Muscle layer of colon (tissue), 2 donors: ENCODE data around the gene PRR16.

Experiments
- H3K27ac ChIP-seq: one replicate; pipeline ENCODE4 v1.7.0; 2013; ENCODE audit warnings: low read depth, mild to moderate bottlenecking, low read length, moderate library complexity
- H3K27me3 ChIP-seq, 2 donors: one replicate each; pipeline ENCODE4 v1.7.0; 2013; ENCODE audit warnings: low read length in 2 of 2, mild to moderate bottlenecking in 2 of 2; ENCODE audit not compliant: insufficient read depth in 2 of 2, control insufficient read depth in 1 of 2
- H3K36me3 ChIP-seq: one replicate; pipeline ENCODE4 v1.7.0; 2013; ENCODE audit warnings: mild to moderate bottlenecking, low read length; ENCODE audit not compliant: insufficient read depth
- H3K4me1 ChIP-seq: one replicate; pipeline ENCODE4 v1.7.0; 2013; ENCODE audit warnings: mild to moderate bottlenecking, low read length; ENCODE audit not compliant: insufficient read depth
- H3K4me3 ChIP-seq, 2 donors: one replicate each; pipeline ENCODE4 v1.7.0; 2013; ENCODE audit warnings: low read length in 2 of 2, low read depth in 1 of 2, mild to moderate bottlenecking in 1 of 2, moderate library complexity in 1 of 2
- H3K9ac ChIP-seq: one replicate; pipeline ENCODE4 v1.7.0; 2013; ENCODE audit warnings: low read length
- H3K9me3 ChIP-seq: one replicate; pipeline ENCODE4 v1.7.0; 2013; ENCODE audit warnings: mild to moderate bottlenecking, low read length
- donor health status: abdominal sarcoma.
- donor health status: Adenocarcinoma of cecum.

The PRR16 gene

GRCh38 chr5:120615967-120616645 lies 152.0 kb downstream of the PRR16 start:
- no peaks in the 10 kb centered on the region for H3K27me3 ChIP-seq
- H3K9ac ChIP-seq = no peak overlapping the region
- no peaks in the 10 kb centered on the region for H3K4me1 ChIP-seq
- no peaks in the 10 kb centered on the region for H3K36me3 ChIP-seq
- H3K4me3 ChIP-seq = no peak overlapping the region
- no peaks in the 10 kb centered on the region for H3K9me3 ChIP-seq
- no peak overlapping the region for H3K27ac ChIP-seq

GRCh38 chr5:120621339-120621738 lies 157.2 kb downstream of the PRR16 start:
- Histone ChIP-seq H3K4me1 (no peaks in the 10 kb centered on the region), H3K9ac (no peak overlapping the region), H3K4me3 (no peak overlapping the region), H3K27ac (no peak overlapping the region), H3K27me3 (no peaks in the 10 kb centered on the region), H3K9me3 (no peaks in the 10 kb centered on the region), H3K36me3 (no peaks in the 10 kb centered on the region)

GRCh38 chr5:120624021-120624563 lies 160.0 kb downstream of the PRR16 start:
- Histone ChIP-seq H3K4me1 (no peaks in the 10 kb centered on the region), H3K27me3 (no peaks in the 10 kb centered on the region), H3K27ac (no peak overlapping the region), H3K9me3 (no peaks in the 10 kb centered on the region), H3K36me3 (no peaks in the 10 kb centered on the region), H3K4me3 (no peak overlapping the region), H3K9ac (no peak overlapping the region)

GRCh38 chr5:120628156-120628555 lies 164.1 kb downstream of the PRR16 start:
- no peaks in the 10 kb centered on the region for H3K36me3 ChIP-seq

GRCh38 chr5:120630550-120630949 lies 166.4 kb downstream of the PRR16 start:
- Histone ChIP-seq H3K4me3 (no peak overlapping the region), H3K27ac (no peak overlapping the region), H3K4me1 (no peaks in the 10 kb centered on the region), H3K27me3 (no peaks in the 10 kb centered on the region), H3K36me3 (no peaks in the 10 kb centered on the region), H3K9me3 (no peaks in the 10 kb centered on the region), H3K9ac (no peak overlapping the region)

More at GRCh38 chr5:120628156-120628555, 164.1 kb downstream of the PRR16 start:
- Histone ChIP-seq H3K4me1 (no peaks in the 10 kb centered on the region), H3K27ac (no peak overlapping the region), H3K27me3 (no peaks in the 10 kb centered on the region), H3K4me3 (no peak overlapping the region), H3K9ac (no peak overlapping the region), H3K9me3 (no peaks in the 10 kb centered on the region)

GRCh38 chr5:120631611-120632010 lies 167.5 kb downstream of the PRR16 start:
- no peaks in the 10 kb centered on the region for H3K36me3 ChIP-seq
- H3K27ac ChIP-seq = no peak overlapping the region
- no peak overlapping the region for H3K4me3 ChIP-seq
- no peak overlapping the region for H3K9ac ChIP-seq
- H3K27me3 ChIP-seq = no peaks in the 10 kb centered on the region
- no peaks in the 10 kb centered on the region for H3K9me3 ChIP-seq
- no peaks in the 10 kb centered on the region for H3K4me1 ChIP-seq

- H3K9me3 ChIP-seq = no peaks in the 10 kb centered on the region
- H3K27ac ChIP-seq = no peak overlapping the region
- H3K27me3 ChIP-seq = no peaks in the 10 kb centered on the region
- no peaks in the 10 kb centered on the region for H3K4me1 ChIP-seq
- H3K36me3 ChIP-seq = no peaks in the 10 kb centered on the region
- no peak overlapping the region for H3K9ac ChIP-seq
- no peak overlapping the region for H3K4me3 ChIP-seq
These were observed 168.3 kb downstream of the PRR16 start for GRCh38 chr5:120632430-120632829.

GRCh38 chr5:120638449-120638848 lies 174.3 kb downstream of the PRR16 start:
- Histone ChIP-seq H3K36me3 (no peaks in the 10 kb centered on the region), H3K9me3 (no peaks in the 10 kb centered on the region), H3K4me1 (no peaks in the 10 kb centered on the region), H3K27ac (no peak overlapping the region), H3K4me3 (no peak overlapping the region), H3K9ac (no peak overlapping the region), H3K27me3 (no peaks in the 10 kb centered on the region)

- Histone ChIP-seq H3K4me3 (no peak overlapping the region), H3K27me3 (no peaks in the 10 kb centered on the region), H3K9me3 (no peaks in the 10 kb centered on the region), H3K9ac (no peak overlapping the region), H3K4me1 (no peaks in the 10 kb centered on the region), H3K27ac (no peak overlapping the region), H3K36me3 (no peaks in the 10 kb centered on the region)
These were observed 176.7 kb downstream of the PRR16 start for GRCh38 chr5:120640778-120641177.

GRCh38 chr5:120644516-120644915 lies 180.4 kb downstream of the PRR16 start:
- Histone ChIP-seq H3K36me3 (no peaks in the 10 kb centered on the region), H3K9me3 (no peaks in the 10 kb centered on the region), H3K4me1 (no peaks in the 10 kb centered on the region), H3K27me3 (no peaks in the 10 kb centered on the region), H3K9ac (no peak overlapping the region), H3K4me3 (no peak overlapping the region), H3K27ac (no peak overlapping the region)

GRCh38 chr5:120655828-120656435 lies 191.8 kb downstream of the PRR16 start:
- Histone ChIP-seq H3K4me1 (no peaks in the 10 kb centered on the region), H3K27me3 (no peaks in the 10 kb centered on the region), H3K4me3 (no peak overlapping the region), H3K36me3 (no peaks in the 10 kb centered on the region), H3K27ac (no peak overlapping the region), H3K9me3 (no peaks in the 10 kb centered on the region), H3K9ac (no peak overlapping the region)

- Histone ChIP-seq H3K4me3 (no peak overlapping the region), H3K9me3 (no peaks in the 10 kb centered on the region), H3K27me3 (no peaks in the 10 kb centered on the region)
These were observed 193.0 kb downstream of the PRR16 start for GRCh38 chr5:120657104-120657503.

More at GRCh38 chr5:120657104-120657503, 193.0 kb downstream of the PRR16 start:
- Histone ChIP-seq H3K4me1 (no peaks in the 10 kb centered on the region), H3K36me3 (no peaks in the 10 kb centered on the region), H3K9ac (no peak overlapping the region), H3K27ac (no peak overlapping the region)
